Activated gamma-delta T cell treated with anti-CD3 and anti-CD28 coated beads, Interleukin-2, amount 50 U/mL, for 16 hours (primary cell): ENCODE data around the gene TLNRD1.

ENCODE experiments used
- DNase-seq: peaks from one replicate; pipeline ENCODE4 v3.0.0-alpha.2; 2020; ENCODE audit warnings: low read depth

Gene TLNRD1

GRCh38 chr15:81002331-81003096 lies 1.8 kb downstream of the TLNRD1 start:
- DNase-seq: no peak

DNA sequence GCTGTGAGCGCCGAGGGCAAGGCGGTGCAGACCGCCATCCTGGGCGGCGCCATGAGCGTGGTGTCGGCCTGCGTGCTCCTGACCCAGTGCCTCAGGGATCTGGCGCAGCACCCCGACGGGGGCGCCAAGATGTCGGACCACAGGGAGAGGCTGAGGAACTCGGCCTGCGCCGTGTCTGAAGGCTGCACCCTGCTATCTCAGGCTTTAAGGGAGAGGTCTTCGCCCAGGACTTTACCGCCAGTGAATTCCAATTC lies 2.3 kb downstream of the TLNRD1 start:
- no peak for DNase-seq

- no peak for DNase-seq
Observed at GRCh38 chr15:81006124-81006523, 5.4 kb downstream of the TLNRD1 start.

GRCh38 chr15:81007428-81008064 lies 6.8 kb downstream of the TLNRD1 start:
- DNase-seq: no peak

DNA sequence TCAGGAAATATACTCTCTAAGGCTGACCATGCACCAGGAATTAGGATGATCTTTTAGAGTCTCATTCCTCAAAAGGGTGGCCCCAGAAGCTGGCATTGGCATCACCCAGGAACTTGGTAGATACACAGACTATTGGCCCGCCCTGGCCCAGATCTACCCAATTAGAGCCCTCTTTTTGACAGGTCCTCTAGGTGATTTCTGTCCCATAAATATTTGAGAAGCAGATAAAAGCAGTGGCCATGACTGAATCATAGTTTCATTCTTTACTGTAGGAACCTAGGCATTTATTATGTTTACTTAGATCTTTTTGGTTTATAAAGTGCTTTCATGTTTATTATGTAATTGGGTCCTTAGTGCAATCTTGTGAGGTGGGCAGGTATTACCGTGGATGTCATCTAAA lies 7.6 kb downstream of the TLNRD1 start:
- DNase-seq: no peak

DNA sequence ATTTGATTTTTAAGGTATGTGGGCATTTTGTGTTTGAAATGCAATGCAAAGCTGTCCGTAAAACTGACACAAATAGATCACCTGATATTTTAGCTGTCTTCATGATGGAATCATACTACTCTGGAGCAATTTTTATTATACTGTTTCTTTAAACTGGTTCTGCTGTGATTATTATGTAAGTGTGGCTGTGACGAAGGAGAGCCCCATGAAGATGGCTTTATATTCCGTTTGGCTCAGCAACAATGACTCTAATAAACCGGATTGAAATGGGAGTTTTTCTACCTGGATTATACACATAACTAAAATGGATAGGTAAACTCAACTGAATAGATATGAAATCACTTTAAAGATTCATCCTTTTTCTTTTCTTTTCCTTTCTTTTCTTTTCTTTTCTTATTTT lies 9.4 kb downstream of the TLNRD1 start:
- DNase-seq: no peak

DNA sequence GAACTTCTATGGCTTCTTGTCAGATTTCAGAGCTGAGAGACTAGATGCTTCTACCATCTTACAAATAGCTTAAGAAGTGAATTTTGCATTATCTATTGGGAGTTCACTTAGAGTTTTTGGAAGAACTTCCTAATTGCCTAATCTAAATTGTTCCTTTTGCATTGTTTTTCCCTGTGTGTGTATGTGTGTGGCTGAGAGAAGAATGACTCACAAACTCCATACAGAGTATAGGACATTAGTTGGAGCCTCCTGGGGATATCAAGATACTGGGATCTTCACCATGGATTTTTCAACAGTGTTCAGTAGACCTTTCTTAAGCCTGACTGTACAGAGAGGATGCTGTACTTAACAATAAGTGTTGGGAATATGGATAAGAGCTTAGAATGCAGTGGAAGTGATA lies 10.9 kb downstream of the TLNRD1 start:
- no peak for DNase-seq

GRCh38 chr15:81012588-81012987 lies 11.9 kb downstream of the TLNRD1 start:
- no peak for DNase-seq

DNA sequence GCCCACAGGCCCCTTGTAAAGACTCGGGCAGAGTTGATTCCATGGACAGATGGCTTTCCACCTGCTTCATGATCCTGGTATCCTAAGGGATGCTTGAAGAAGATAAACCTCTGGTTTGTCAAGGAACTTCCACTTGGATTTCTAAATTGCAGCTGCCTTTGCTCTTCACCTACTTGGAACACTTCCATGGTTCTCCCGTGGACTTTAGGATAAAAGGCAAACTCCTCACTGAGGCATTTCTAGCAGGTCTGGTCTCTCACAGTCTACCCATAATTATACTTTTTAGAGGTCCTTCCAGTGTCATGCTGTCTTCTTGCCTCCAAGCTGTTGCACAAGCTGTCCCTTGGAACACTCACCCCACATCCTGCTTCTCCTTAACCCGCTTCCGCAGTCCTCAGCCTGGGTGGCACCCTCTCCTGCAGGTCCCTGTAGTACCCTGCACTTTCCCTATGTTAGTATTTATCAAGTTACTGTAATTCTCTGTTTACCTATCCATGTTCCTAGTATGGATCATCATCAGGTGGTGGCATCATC lies 12.7 kb downstream of the TLNRD1 start:
- no peak for DNase-seq

- no peak for DNase-seq
Observed at GRCh38 chr15:81014446-81015093, 13.8 kb downstream of the TLNRD1 start.

GRCh38 chr15:81015621-81016488 lies 15.1 kb downstream of the TLNRD1 start:
- no peak for DNase-seq

- DNase-seq: no peak
Observed at GRCh38 chr15:81016489-81017068, 15.9 kb downstream of the TLNRD1 start.

GRCh38 chr15:81018197-81018596 lies 17.5 kb downstream of the TLNRD1 start:
- no peak for DNase-seq

- DNase-seq: no peak
Observed at GRCh38 chr15:81021321-81021720, 20.6 kb downstream of the TLNRD1 start.

DNA sequence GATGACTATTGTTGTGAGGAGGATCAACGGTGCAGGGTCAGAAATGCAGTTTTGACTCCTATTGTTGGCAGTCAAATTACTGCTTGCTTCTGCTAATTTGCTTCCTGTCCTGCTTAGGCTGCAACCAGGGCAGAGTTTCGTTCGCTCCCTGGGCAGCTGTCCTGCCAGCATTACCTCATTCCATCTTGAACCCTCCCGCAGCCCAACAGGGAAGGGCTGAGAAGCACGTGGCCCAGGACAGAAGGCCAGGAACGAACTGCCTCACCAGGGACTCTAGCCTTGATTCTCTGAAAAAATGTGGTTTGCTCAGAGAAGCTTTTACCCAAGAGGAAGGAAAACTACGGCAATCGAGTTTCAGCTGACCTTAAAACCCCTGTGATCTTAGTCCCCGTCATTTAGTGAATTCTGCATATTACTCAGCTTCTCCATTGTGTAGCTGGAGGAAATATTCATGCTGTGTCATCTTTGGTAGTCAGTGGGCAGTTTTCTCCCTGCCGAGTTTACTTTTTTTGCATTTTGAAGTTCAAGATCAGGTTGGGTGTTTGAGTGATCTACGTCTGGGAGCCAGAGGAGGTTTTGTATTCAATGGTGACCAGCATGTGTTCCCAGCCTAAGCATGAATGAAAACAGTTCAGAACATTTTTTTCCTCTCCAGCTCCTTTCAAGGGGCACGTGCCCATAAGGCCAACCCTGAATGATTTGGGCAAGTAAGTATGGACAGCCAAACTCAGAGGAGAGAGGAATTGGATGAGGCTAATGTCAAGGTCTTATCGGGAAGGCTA lies 23.0 kb downstream of the TLNRD1 start:
- no peak for DNase-seq

GRCh38 chr15:81024265-81024872 lies 23.6 kb downstream of the TLNRD1 start:
- DNase-seq: no peak

GRCh38 chr15:81024936-81025335 lies 24.2 kb downstream of the TLNRD1 start:
- DNase-seq: no peak

DNA sequence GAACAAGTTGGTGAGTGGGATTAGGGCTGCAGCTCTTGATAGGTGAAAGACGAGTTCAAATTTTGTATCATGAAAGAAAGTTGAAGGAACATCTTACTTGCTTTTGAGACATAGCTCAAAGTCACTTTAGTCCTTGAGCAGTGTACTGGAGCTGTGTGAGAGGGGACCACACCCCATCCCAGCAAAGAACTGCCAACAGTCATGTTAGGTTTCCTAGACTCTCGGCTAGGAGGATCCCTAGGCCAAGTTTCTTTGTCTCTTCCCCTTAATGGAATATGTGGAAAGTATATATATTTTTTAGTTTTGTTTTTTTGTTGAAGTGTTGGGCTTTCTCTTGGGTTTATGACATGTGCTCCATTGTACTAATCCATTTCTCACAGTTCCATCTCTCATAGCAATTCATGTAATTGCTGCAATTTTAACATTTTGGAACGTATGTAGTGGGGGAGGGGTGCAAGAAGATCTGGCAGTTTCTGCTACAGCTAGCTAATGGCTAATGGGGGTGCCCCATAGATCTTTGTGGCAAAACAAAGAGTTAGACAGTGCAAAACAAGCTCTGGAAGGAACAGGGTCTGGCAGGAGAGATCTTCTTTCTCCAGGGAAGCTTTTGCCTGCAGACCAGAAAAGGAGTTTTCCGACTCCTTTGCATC lies 25.1 kb downstream of the TLNRD1 start:
- DNase-seq: no peak

DNA sequence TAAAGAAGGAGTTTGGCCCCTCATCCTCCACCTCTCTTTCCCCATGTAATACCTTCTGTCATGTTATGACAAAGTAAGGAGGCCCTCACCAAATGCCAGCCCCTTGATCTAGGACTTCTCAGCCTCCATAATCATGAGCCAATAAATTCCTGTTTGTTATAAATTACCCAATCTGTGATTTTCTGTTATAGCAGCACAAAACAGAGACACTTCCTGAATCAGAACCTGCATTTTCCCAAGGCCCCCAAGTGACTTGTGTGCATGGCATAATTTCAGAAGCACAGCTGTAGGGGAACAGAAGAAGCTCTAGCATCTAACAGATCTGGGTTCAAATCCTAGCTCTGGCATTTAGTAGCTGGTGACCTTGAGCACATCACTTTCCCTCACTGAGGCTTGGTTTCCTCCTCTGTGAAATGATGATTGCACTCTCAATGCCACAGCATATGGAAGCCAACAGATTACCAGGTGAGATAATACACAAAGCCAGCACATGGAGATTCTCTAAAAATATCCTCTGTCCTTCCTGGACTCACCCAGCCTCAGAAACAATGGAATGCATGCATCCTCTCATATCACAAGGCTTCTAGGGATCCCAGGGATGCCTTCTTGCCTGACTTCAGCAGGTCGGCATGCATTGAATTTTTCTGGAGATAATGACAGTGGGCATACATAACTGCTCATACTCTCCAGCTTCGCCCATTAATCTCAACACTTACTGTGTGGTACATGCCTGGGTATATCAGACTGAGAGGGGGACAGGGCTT lies 26.3 kb downstream of the TLNRD1 start:
- DNase-seq: no peak
